OCI-LY7 (cell line): ENCODE measurements around the gene PSMC3. TPM values are rescaled to one million over a fixed set of nuclear protein-coding genes. Genes with fewer than 3 reads are reported as not detected.

Experiments
- BruUV-seq: library from RNA; stranded (reverse); fragments of 400-500 nt; replicated peaks from 2 replicates; lab custom pipeline; 2021; lab: Mats Ljungman, UMichigan
- CTCF ChIA-PET: fragments of 300-600 bp; sonication (Branson Sonifier 250); formaldehyde crosslinking; loops from one replicate; lab custom pipeline; 2022; ENCODE audit warnings: antibody characterized with exemption; ENCODE audit not compliant: unreplicated experiment; lab: Charles Lee
- POLR2A ChIA-PET: fragments of 300-600 bp; sonication (Branson Sonifier 250); formaldehyde crosslinking; loops from one replicate; lab custom pipeline; 2022; ENCODE audit warnings: antibody characterized with exemption; lab: Charles Lee
- DNase-seq: peaks from one replicate; pipeline ENCODE4 v3.0.0-alpha.2; 2015; ENCODE audit warnings: low spot score
- H2AFZ ChIP-seq: fragments of 200-600 bp; sonication (generic), shearing (Covaris generic); 2 replicates; pipeline ENCODE4 v1.6.1; 2014; ENCODE audit warnings: mild to moderate bottlenecking, antibody characterized with exemption, low read length, moderate library complexity
- H3K27ac ChIP-seq: fragments of 200-600 bp; sonication (generic); 2 replicates; pipeline ENCODE4 v1.5.1; 2014; ENCODE audit warnings: mixed run types, low read depth, mild to moderate bottlenecking, moderate library complexity, low read length, inconsistent platforms; ENCODE audit not compliant: poor library complexity, severe bottlenecking
- H3K36me3 ChIP-seq: fragments of 200-600 bp; sonication (generic); 2 replicates; pipeline ENCODE4 v1.6.1; 2014; ENCODE audit warnings: mild to moderate bottlenecking, antibody characterized with exemption, low read length, moderate library complexity, mixed read lengths; ENCODE audit not compliant: insufficient read depth
- H3K4me1 ChIP-seq: fragments of 200-600 bp; sonication (generic); 2 replicates; pipeline ENCODE4 v1.5.1; 2014; ENCODE audit warnings: mild to moderate bottlenecking, low read length; ENCODE audit not compliant: insufficient read depth, poor library complexity, severe bottlenecking
- H3K4me2 ChIP-seq: fragments of 200-600 bp; sonication (generic); 2 replicates; pipeline ENCODE4 v1.6.1; 2014; ENCODE audit warnings: mild to moderate bottlenecking, low read length
- H3K4me3 ChIP-seq: fragments of 200-600 bp; sonication (generic); 2 replicates; pipeline ENCODE4 v1.5.1; 2014; ENCODE audit warnings: mild to moderate bottlenecking, low read depth, low read length; ENCODE audit not compliant: poor library complexity, severe bottlenecking
- H3K79me2 ChIP-seq: fragments of 200-600 bp; sonication (generic); 2 replicates; pipeline ENCODE4 v1.6.1; 2016; ENCODE audit warnings: low read depth, mild to moderate bottlenecking, low read length, moderate library complexity, mixed read lengths; ENCODE audit not compliant: insufficient read depth
- H3K9me2 ChIP-seq: fragments of 200-600 bp; sonication (generic); 2 replicates; pipeline ENCODE4 v1.6.1; 2016; ENCODE audit warnings: mild to moderate bottlenecking, low read length, mixed read lengths; ENCODE audit not compliant: insufficient read depth
- H3K9me3 ChIP-seq: fragments of 200-600 bp; sonication (generic); 2 replicates; pipeline ENCODE4 v1.6.1; 2014; ENCODE audit warnings: mild to moderate bottlenecking, mixed run types, low read length, mixed read lengths
- H4K20me1 ChIP-seq: fragments of 200-600 bp; sonication (generic); 2 replicates; pipeline ENCODE4 v1.6.1; 2014; ENCODE audit warnings: mild to moderate bottlenecking, antibody characterized with exemption, low read length, moderate library complexity, mixed read lengths; ENCODE audit not compliant: insufficient read depth
- EZH2phosphoT487 ChIP-seq: fragments of 200-600 bp; sonication (generic); IDR thresholded peaks from 2 replicates; pipeline ENCODE4 v1.6.1; 2018; ENCODE audit warnings: low read depth, borderline replicate concordance, mild to moderate bottlenecking, mixed run types, antibody characterized with exemption, low read length, moderate library complexity, mixed read lengths
- intact Hi-C: fragments of 100-400 bp; cut with micrococcal nuclease; formaldehyde crosslinking; loops from one replicate; pipeline ENCODE4 v1.10.0; 2022; ENCODE audit not compliant: unreplicated experiment
- total RNA-seq, 2 experiments: library from RNA; depleted of rRNA in 1 of 2; stranded (reverse); fragments of >200 nt in 1 of 2; shearing (Covaris generic) in 1 of 2; gene quantifications; 2 replicates each; pipeline ENCODE4 v1.2.3, GENCODE V29; 2014 to 2022
- TF ChIP-seq, protein P1 (sequence below): fragments of 200-600 bp; sonication (generic); conservative IDR thresholded peaks from 2 replicates; pipeline ENCODE4 v1.5.1; 2014; ENCODE audit warnings: mild to moderate bottlenecking, antibody characterized with exemption, low read length, moderate library complexity, mixed read lengths

PSMC3 gene
- total RNA-seq, 2 experiments from 2014 or later: 122 to 144 TPM

GRCh38 chr11:47411884-47412746 lies 14.1 kb downstream of the PSMC3 start:
- CTCF ChIA-PET: interaction anchor here (0.5 to 1.7 kb wide), 6 partner anchors 11 to 196 kb away, joined by 3 to 6 read pairs (median 3); no protein-coding TSS in a partner anchor
- Histone ChIP-seq H3K4me2 (no peak overlapping the region), H3K4me1 (peaks cover 25% of the 10 kb centered on the region), H3K9me2 (no peaks in the 10 kb centered on the region), H3K36me3 (peaks cover 29% of the 10 kb centered on the region), H3K27ac (no peak overlapping the region), H4K20me1 (no peaks in the 10 kb centered on the region), H2AFZ (no peak overlapping the region), H3K79me2 (no peaks in the 10 kb centered on the region), H3K4me3 (no peak overlapping the region), H3K9me3 (no peaks in the 10 kb centered on the region)
- peak; percentile 71 for DNase-seq
- intact Hi-C loops: loop anchor here (1.0 kb wide), 3 partner anchors 38 to 143 kb away; no protein-coding TSS in a partner anchor
- POLR2A ChIA-PET: interaction anchor here (0.5 to 1.1 kb wide), 3 partner anchors 14 to 289 kb away, joined by 3 to 4 read pairs (median 3); partner anchors contain the start of gene PSMC3
- TF ChIP-seq, protein P1, sequence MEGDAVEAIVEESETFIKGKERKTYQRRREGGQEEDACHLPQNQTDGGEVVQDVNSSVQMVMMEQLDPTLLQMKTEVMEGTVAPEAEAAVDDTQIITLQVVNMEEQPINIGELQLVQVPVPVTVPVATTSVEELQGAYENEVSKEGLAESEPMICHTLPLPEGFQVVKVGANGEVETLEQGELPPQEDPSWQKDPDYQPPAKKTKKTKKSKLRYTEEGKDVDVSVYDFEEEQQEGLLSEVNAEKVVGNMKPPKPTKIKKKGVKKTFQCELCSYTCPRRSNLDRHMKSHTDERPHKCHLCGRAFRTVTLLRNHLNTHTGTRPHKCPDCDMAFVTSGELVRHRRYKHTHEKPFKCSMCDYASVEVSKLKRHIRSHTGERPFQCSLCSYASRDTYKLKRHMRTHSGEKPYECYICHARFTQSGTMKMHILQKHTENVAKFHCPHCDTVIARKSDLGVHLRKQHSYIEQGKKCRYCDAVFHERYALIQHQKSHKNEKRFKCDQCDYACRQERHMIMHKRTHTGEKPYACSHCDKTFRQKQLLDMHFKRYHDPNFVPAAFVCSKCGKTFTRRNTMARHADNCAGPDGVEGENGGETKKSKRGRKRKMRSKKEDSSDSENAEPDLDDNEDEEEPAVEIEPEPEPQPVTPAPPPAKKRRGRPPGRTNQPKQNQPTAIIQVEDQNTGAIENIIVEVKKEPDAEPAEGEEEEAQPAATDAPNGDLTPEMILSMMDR: peak; percentile 90
- TF ChIP-seq EZH2phosphoT487: no peak
- no TSS peak for BruUV-seq

- Histone ChIP-seq H3K27ac (no peak overlapping the region), H3K4me3 (no peak overlapping the region), H3K79me2 (no peaks in the 10 kb centered on the region), H3K36me3 (peaks cover 17% of the 10 kb centered on the region; the same call in 1 of the 2 replicates), H4K20me1 (no peaks in the 10 kb centered on the region), H3K4me1 (peaks cover 35% of the 10 kb centered on the region), H3K9me2 (no peaks in the 10 kb centered on the region), H3K4me2 (peak overlapping the region; percentile 9; the same call in 1 of the 2 replicates), H3K9me3 (no peaks in the 10 kb centered on the region), H2AFZ (no peak overlapping the region)
- TF ChIP-seq, protein P1: no peak
- TF ChIP-seq EZH2phosphoT487: no peak
- BruUV-seq: no TSS peak
- POLR2A ChIA-PET: interaction anchor here (1.0 to 2.5 kb wide), 3 partner anchors 11 to 40 kb away, joined by 4 to 9 read pairs (median 5); no protein-coding TSS in a partner anchor
- no peak for DNase-seq
- CTCF ChIA-PET: interaction anchor here (1.1 to 1.6 kb wide), 3 partner anchors 64 to 196 kb away, joined by 3 to 6 read pairs (median 4); partner anchors contain the start of gene DDB2
- intact Hi-C loops: no loop called here
These were observed 15.6 kb downstream of the PSMC3 start for GRCh38 chr11:47410370-47411264.
